ENCODE data around the gene LPCAT2.

The LPCAT2 gene

GRCh38 chr16:55559233-55559632 is 50.4 kb downstream of the LPCAT2 start:
- DNase-seq (ENCODE audit: low read depth), result no peak

DNA sequence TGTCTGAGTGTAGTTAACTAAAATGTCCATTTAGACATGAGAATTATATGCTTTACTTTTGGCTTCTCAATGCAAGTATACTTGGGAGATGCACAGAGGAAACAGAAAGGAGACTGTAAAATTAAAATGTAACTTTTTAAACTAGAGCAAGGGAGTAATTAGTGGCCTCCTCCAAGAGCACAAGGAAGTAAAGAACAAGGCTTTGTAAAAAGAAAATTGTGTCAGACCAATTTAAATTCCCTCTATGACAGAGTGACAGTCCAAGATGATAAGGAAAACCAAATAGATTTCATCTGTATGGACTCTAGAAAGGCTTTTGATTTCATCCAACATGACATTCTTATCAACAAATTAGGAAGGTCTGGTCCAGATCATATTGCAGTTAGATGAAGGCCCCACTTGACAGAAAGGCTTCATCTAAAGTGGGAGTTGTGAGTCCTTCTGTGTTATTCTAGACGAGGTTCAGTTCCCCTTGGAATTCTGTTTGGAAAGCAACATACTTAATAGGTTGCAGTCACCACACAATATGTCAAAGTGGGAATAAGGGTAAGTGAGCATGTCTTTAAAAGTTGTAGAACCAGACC is 51.2 kb downstream of the LPCAT2 start:
- no peak for DNase-seq (ENCODE audit: low read depth)

DNA sequence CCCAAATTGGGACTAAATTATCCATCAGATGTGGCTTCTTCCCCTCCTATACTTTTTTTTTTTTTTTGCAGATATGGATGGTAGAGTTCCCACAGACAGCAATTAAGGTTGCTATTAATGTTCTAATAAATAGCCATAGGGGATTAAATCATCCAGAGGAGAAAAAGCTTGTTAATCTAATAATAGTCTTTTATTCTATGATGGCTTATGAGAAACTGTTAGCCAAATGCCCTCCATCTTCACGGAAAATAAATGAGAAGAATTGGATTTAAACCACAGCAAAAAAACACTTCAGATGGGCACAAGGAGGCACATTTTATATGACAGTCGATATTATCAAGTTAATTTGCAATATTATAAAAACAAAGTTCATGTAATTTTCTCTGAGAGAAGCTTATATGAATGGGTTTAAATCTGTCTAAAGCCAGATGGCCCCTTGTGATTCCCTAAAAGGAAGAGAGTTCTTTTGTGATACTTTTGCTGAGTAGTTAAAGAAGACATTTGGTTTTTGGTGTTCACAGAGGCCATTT is 52.5 kb downstream of the LPCAT2 start:
- no peak for DNase-seq (ENCODE audit: low read depth)

DNA sequence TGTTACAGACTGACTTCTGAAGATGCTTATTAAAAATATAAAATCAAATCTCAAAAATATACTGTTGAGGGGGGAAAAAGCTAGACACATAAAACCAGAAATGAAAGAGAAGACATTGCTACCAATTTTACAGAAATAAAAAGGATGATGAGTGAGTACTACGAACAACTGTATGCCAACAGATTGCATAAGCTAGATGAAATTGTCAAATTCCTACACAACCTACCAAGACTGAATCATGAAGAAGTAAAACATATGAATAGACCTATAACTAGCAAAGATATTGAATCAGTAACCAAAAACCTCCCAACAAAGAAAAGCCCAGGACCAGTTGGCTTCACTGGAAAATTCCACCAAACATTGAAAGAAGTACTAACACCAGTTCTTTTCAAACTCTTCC is 54.1 kb downstream of the LPCAT2 start:
- DNase-seq (ENCODE audit: low read depth), result no peak

- no peak for DNase-seq (ENCODE audit: low read depth)
Measured at GRCh38 chr16:55563797-55564196, 54.9 kb downstream of the LPCAT2 start.

GRCh38 chr16:55565086-55565485 is 56.2 kb downstream of the LPCAT2 start:
- no peak for DNase-seq (ENCODE audit: low read depth)

- no peak for DNase-seq (ENCODE audit: low read depth)
Measured at GRCh38 chr16:55566432-55567175, 57.7 kb downstream of the LPCAT2 start, which contains the start of gene CAPNS2. Gene CAPNS2, plus strand, starts transcription at chr16:55566684. Its CDS starts 73 bp downstream, at chr16:55566757.

DNA sequence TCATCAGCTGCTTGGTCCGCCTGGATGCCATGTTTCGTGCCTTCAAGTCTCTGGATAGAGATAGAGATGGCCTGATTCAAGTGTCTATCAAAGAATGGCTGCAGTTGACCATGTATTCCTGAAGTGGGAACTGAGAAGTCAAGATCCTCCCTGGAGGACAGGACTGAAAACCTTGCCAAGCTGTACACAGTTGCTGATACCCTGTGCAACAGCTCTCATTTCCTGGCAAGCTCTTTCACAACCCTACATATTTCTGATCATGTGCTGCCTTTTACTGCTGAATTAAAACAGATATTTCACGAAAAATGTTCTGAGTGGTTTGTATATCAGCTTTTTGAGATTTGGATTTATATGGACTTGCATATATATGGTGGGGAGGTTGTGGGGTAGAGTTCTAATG is 58.5 kb downstream of the LPCAT2 start:
- no peak for DNase-seq (ENCODE audit: low read depth)

GRCh38 chr16:55568207-55568606 is 59.3 kb downstream of the LPCAT2 start:
- DNase-seq (ENCODE audit: low read depth), result no peak

DNA sequence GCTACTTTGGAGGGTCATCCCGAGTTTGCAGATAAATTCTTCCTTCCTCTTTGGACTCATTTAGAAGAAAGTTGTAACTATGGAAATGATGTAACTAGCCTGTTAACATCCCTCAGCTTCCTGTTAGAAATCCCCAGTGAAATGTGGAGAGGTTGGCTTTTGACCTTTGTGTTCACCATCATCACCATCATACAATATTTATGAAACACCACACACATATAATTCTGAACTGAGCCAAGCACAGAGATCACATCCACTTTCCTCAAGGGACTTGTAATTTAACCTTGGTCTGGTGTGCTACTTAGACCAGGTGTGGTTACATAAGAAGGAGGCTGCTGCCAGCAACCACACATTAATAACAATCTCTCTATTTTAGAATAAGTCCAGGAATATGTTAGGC is 60.2 kb downstream of the LPCAT2 start:
- no peak for DNase-seq (ENCODE audit: low read depth)

- no peak for DNase-seq (ENCODE audit: low read depth)
Measured at GRCh38 chr16:55570159-55570558, 61.3 kb downstream of the LPCAT2 start.

DNA sequence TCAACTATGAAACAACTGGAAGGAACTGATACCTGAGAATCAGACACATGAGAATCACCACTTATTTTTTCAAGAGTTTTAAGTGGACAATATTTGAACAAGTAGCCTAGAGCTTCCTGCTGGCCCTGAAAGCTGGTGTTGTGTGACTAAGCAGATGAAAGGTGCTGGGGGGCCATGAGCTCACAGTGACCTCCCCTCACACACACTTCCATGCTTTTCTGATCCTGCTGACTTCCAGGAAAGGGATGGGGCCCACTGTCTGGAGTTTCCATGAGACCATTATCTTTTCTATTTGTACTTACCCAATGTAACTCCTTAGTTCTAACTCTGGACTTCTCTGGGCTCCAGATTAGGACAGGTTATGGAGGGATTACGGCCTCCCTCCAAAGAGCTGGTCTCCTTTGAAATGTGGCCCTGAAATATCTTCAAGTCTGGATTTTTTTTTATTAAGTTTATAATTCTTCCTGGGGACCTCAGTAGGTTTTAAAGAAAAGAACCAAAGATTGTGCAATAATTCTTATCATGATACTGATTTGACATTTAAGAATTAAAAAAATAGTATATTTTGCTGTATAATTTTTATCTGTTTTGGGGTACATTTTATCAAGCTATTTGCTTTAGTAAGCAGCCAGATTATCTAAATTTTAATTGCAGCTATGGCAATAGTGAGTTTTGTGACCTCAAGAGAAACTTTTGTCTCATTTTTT is 62.5 kb downstream of the LPCAT2 start:
- no peak for DNase-seq (ENCODE audit: low read depth)

- no peak for DNase-seq (ENCODE audit: low read depth)
Measured at GRCh38 chr16:55572439-55572838, 63.6 kb downstream of the LPCAT2 start.

DNA sequence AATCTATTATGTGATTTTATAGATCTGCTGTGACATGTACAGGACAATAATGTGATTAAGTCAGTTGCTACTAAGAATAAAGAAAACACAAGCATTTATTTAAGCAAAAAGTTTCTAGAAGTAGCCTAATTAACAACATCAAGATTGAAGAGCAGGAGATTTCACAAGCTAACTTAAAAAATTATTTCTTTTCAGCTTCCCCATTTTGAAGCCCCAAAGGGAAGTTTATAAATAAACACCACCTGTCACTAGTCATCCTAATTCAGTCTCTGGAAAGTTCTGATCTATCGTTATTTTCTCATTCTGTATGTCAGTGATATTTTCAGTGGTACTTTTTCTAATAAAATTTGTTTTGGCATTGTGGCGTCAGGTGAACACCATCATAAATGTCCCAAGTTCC is 65.9 kb downstream of the LPCAT2 start:
- no peak for DNase-seq (ENCODE audit: low read depth)

DNA sequence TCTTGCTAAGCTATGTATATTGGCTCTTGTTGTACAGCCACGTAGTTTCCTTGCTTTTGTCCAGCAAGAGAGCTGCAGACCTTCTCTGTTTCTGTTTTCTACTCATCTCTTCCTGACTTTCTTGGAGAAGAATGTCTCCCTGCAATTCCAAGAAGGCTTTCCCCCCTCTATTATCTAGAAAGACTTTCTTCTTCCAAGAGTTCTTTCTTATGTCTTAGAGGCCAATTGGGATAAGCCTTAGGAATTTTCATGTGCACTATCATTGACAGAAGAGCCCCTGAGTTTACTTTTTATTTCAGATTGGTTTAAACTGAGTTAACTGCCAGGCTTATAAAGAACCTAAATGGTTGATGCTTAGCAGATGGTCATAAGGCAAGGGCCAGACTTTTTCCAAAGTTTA is 66.6 kb downstream of the LPCAT2 start:
- no peak for DNase-seq (ENCODE audit: low read depth)

DNA sequence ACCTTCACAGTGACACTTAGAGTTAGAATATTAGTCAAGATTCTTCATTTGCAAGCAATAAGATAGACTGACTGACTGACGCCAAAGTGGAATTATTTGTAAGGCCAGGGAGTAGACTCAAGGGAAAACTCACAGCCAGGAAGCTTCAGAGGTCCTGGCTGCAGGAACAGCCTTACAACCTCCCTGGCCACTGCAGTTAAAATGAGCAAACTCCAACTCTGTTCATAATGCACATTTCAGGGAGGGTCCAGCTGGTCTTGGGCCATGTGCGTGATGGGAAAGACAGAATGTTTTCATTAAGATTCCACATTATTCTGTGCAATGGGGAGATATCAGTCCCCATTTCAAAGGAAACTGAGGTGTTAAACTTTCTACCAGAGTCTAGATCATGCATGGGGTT is 67.5 kb downstream of the LPCAT2 start:
- DNase-seq (ENCODE audit: low read depth), result no peak

DNA sequence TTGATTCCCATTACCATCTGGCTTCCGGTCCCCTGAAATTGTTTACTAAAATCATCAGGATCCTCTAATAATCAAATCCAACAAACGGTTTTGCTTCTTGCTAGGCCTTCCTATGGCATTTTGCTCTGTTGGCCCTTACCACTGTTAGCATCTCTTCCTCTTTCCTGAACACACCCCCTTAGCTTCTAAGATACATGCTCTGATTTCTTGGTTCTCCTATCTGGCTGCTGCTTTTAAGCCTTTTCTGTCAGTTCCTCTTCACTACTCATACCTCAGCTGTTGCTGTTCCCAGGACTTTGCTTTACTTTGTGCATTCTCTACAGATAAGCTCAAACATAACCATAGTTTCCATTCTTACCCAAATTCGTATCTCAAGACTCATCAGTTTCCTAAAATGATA is 69.0 kb downstream of the LPCAT2 start:
- no peak for DNase-seq (ENCODE audit: low read depth)

DNA sequence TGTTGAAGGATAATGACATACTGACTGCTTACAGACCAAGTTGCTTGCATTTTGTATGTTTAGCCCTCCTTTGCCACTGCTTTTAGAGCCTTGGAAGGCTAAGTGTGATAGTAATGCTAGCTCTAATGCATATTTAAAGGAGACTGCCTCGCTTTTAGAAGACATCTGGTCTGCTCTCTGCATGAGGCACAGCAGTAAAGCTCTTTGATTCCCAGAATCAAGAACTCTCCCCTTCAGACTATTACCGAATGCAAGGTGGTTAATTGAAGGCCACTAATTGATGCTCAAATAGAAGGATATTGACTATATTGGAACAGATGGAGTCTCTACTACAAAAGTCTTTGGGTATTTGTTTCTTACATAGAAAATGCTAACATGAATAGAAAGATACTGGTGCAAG is 76.8 kb downstream of the LPCAT2 start:
- no peak for DNase-seq (ENCODE audit: low read depth)

GRCh38 chr16:55588799-55589198 is 79.9 kb downstream of the LPCAT2 start:
- no peak for DNase-seq (ENCODE audit: low read depth)

DNA sequence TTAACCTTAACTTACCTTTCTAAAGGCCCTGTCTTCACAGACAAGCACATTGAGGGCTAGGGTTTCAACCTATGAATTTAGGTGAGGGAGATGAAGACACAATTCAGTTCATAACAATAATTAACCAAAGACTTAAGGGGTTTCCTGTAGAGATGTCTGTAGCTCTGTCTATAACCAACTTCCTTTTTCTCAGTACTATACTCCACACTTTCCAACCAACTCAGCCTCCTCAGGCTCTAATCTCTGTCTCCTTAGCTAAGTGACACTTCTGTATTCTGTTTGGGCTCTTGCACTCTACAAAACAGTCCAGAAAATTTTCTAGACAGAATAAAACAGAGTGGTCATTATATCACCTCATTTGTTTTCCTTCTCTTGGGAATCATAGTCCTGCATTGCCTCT is 83.4 kb downstream of the LPCAT2 start:
- DNase-seq (ENCODE audit: low read depth), result no peak

DNA sequence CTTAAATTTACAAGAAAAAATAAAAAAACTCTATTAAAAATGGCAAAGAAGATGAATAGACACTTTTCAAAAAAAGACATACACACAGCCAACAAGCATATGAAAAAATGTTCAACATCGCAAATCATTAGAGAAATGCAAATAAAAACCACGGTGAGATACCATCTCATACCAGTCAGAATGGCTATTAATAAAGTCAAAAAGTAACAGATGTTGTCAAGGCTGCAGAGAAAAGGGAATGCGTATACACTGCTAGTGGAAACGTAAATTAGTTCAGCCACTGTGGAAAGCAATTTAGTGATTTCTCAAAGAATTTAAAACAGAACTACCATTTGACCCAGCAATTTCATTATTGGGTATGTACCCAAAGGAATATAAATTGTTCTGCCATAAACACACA is 89.1 kb downstream of the LPCAT2 start:
- DNase-seq (ENCODE audit: low read depth), result no peak

GRCh38 chr16:55605754-55606336 is 97.0 kb downstream of the LPCAT2 start:
- DNase-seq (ENCODE audit: low read depth), result no peak

All from activated T-cell treated with anti-CD3 and anti-CD28 coated beads for 24 hours (primary cell).